Osteocyte (in vitro differentiated cells): ENCODE measurements around the gene CDH7. TPM values are rescaled to one million over a fixed set of nuclear protein-coding genes. Genes with fewer than 3 reads are reported as not detected.

Experiments used
- DNase-seq: peaks from one replicate; pipeline ENCODE4 v3.0.0; 2021; ENCODE audit warnings: mixed read lengths; ENCODE audit not compliant: unreplicated experiment; ENCODE audit errors: extremely low spot score
- H3K27ac Mint-ChIP-seq: one replicate; pipeline ENCODE4 v1.8.0; 2021; ENCODE audit warnings: mild to moderate bottlenecking, mixed read lengths; ENCODE audit not compliant: unreplicated experiment
- H3K27me3 Mint-ChIP-seq: one replicate; pipeline ENCODE4 v1.8.0; 2021; ENCODE audit warnings: mixed read lengths; ENCODE audit not compliant: unreplicated experiment
- H3K36me3 Mint-ChIP-seq: one replicate; pipeline ENCODE4 v1.8.0; 2021; ENCODE audit warnings: mixed read lengths; ENCODE audit not compliant: unreplicated experiment
- H3K4me1 Mint-ChIP-seq: one replicate; pipeline ENCODE4 v1.8.0; 2021; ENCODE audit warnings: mixed read lengths; ENCODE audit not compliant: unreplicated experiment
- H3K4me3 Mint-ChIP-seq: one replicate; pipeline ENCODE4 v1.8.0; 2021; ENCODE audit warnings: mild to moderate bottlenecking, moderate library complexity, mixed read lengths; ENCODE audit not compliant: unreplicated experiment
- H3K9me3 Mint-ChIP-seq: one replicate; pipeline ENCODE4 v1.8.0; 2021; ENCODE audit warnings: mixed read lengths; ENCODE audit not compliant: unreplicated experiment
- total RNA-seq: library from RNA; stranded (reverse); gene quantifications from 2 replicates; pipeline ENCODE4 v1.2.1, GENCODE V29; 2021
- TF ChIP-seq, protein P1 (sequence below): fragments of 200-600 bp; sonication (generic); IDR thresholded peaks from 2 replicates; pipeline ENCODE4 v1.5.0; 2021; ENCODE audit warnings: antibody characterized with exemption, mild to moderate bottlenecking, moderate library complexity

The CDH7 gene
- total RNA-seq, 1 donor from 2014 or later, result not detected

DNA sequence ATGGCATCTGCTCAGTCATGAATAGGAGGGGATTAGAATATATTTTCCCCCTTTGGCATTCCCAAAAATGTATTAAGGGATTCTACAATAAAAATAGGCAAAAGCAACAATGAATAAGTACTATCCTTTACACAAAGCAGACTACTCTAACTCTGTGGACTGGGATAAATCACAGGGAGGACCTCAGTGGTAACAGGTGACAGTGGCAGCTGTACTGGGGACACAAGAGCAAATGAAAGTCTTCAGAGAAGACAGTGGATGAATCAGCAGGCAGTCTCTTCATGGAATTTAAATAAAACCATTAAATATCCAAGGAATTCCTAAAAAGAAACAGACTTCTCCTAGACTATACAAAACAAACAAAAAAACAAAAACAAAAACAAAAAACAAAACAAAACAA, 4.8 kb downstream of the CDH7 start:
- Mint-ChIP-seq H3K36me3 (no peaks in the 10 kb centered on the region), H3K4me3 (no peak overlapping the region), H3K27me3 (peaks cover 22% of the 10 kb centered on the region), H3K9me3 (no peaks in the 10 kb centered on the region), H3K4me1 (peaks cover 2% of the 10 kb centered on the region), H3K27ac (no peak overlapping the region)
- no peak for DNase-seq
- TF ChIP-seq, protein P1, sequence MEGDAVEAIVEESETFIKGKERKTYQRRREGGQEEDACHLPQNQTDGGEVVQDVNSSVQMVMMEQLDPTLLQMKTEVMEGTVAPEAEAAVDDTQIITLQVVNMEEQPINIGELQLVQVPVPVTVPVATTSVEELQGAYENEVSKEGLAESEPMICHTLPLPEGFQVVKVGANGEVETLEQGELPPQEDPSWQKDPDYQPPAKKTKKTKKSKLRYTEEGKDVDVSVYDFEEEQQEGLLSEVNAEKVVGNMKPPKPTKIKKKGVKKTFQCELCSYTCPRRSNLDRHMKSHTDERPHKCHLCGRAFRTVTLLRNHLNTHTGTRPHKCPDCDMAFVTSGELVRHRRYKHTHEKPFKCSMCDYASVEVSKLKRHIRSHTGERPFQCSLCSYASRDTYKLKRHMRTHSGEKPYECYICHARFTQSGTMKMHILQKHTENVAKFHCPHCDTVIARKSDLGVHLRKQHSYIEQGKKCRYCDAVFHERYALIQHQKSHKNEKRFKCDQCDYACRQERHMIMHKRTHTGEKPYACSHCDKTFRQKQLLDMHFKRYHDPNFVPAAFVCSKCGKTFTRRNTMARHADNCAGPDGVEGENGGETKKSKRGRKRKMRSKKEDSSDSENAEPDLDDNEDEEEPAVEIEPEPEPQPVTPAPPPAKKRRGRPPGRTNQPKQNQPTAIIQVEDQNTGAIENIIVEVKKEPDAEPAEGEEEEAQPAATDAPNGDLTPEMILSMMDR, result no peak

DNA sequence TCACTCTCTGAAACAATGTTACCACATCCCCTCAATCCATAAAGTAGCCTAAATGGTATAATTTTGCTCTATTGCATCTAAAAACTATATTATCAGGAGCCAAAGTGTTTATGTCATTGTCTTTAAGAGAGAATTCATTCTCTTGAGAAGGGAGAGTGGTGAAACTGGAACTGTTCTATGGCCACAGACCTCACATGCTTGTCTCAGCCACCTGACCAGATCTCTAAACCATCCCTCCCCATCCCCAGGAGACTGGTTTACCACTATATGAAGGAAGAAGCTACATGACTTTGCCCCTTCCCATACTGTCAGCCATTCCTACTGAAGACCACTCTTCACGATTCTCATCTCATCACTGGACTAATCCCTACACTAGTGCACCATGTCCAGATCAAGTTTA, 9.6 kb downstream of the CDH7 start:
- Mint-ChIP-seq H3K27me3 (no peaks in the 10 kb centered on the region), H3K4me1 (no peaks in the 10 kb centered on the region), H3K4me3 (no peak overlapping the region), H3K9me3 (no peaks in the 10 kb centered on the region), H3K27ac (no peak overlapping the region), H3K36me3 (no peaks in the 10 kb centered on the region)
- TF ChIP-seq, protein P1, result no peak
- DNase-seq, result no peak

DNA sequence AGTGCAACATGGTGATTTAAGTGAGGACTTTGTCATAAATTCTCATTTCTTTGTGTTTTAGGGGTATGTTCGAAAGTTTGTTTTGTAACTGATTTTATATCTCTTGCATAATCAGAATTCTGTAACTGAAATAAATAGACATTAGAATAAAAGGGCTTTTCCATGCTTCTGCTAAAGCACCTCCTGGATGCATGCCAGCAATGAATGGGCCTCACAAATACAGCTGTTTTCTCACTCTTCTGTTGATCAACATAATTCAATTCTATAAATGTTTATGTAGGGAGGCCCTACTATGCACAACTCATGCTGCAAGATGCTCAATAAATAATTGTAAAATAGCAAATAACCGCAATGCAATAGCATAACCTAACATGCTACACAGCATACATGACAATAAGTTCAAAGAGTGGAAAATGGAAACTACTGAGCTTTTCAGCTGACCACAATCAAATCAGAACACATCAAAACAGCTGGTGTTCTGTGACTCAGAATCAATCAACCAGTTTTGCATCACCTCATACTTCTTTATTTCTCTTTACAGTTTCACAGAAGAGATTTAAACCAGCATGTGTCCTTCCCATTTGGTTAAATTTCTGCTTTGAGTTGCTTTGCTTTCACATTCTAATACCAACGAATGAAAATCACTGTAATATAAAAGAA, 11.0 kb downstream of the CDH7 start:
- H3K4me1 Mint-ChIP-seq, result no peaks in the 10 kb centered on the region
- TF ChIP-seq, protein P1, result no peak
- H3K27me3 Mint-ChIP-seq, result no peaks in the 10 kb centered on the region
- no peak overlapping the region for H3K4me3 Mint-ChIP-seq
- no peak for DNase-seq
- H3K36me3 Mint-ChIP-seq, result no peaks in the 10 kb centered on the region
- H3K27ac Mint-ChIP-seq, result no peak overlapping the region
- no peaks in the 10 kb centered on the region for H3K9me3 Mint-ChIP-seq

DNA sequence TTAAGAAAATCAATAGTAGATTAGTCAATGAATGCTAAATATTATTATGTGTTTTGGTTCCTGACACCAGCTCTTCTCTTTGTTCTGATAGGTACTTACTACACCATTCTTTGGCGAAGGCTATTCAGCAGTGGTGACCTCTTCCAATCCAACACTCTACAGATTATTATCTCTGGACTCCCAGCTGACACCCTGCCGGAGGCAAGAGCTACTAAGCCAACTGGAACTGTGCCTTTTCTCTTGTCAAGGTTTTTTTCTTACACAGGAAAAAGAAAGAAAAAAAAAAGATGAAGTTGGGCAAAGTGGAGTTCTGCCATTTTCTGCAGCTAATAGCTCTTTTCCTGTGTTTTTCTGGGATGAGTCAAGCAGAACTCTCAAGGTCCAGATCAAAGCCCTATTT, 11.7 kb downstream of the CDH7 start:
- Mint-ChIP-seq H3K4me1 (no peaks in the 10 kb centered on the region), H3K27me3 (no peaks in the 10 kb centered on the region), H3K36me3 (no peaks in the 10 kb centered on the region), H3K27ac (no peak overlapping the region), H3K9me3 (no peaks in the 10 kb centered on the region), H3K4me3 (no peak overlapping the region)
- no peak for DNase-seq
- TF ChIP-seq, protein P1, result no peak

DNA sequence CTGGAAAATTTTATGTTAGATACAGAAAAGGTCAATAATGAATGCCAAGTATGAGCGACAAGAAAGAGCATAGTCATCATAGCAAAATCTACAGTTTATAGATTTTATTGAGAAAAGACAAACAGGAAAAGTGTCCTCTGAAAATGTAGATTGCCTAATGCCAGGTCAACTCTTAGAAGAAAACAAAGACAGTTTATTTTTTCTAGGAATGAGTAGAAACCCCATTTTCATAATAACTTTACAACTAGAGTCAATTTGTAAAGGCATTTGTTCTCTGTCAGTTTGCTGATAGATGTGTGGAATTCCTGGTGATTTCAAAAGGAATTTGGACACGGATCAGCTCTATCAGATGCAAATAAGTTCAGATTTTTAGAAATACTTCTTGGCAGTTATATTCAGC, 16.6 kb downstream of the CDH7 start:
- no peaks in the 10 kb centered on the region for H3K9me3 Mint-ChIP-seq
- no peaks in the 10 kb centered on the region for H3K4me1 Mint-ChIP-seq
- no peaks in the 10 kb centered on the region for H3K27me3 Mint-ChIP-seq
- no peak for DNase-seq
- no peak overlapping the region for H3K4me3 Mint-ChIP-seq
- no peaks in the 10 kb centered on the region for H3K36me3 Mint-ChIP-seq
- TF ChIP-seq, protein P1, result no peak
- no peak overlapping the region for H3K27ac Mint-ChIP-seq
